ENCODE measurements around the gene CLRN1.

The CLRN1 gene

DNA sequence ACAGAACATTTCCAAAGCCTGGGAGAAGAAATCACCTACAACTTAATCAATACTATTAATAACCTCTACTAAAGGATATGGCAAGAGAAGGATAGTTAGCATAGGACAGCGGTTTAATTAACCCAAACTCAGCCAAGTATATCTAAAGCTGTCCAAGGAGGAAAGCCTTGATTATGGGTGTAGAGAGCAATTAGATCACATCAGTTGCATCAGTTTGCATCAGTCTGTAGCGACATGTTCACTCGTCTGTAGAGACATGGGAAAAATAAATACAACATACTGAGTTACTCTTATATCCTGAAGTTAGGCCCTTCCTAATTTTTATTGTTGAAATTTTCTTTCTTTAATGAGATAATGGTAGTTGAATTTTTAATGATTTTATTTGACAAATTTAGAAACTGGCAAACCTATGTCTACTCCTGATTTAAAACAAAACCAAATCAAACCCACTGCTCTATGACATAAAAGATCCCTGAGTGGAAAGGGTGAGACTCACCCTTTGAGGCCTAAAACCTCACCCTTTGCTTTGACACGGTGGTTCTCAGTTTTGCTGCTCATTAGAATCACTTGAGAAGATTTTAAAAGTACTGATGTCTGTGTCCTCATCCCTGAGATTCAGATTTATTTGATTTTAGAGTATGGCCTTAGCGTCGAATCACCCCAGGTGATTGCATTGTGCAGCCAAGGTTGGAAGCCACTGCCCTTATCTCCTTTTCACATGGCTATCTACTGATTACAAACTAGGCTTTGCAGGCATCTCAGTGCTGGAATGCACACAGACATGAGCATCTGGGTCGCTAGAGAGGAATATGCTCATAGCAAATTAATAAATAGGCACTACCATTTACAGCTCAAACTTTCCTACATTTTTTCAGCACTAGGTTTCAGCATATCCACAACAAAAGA is 2.8 kb upstream of the CLRN1 start:
- Histone ChIP-seq H3K36me3 (ENCODE audit: insufficient read depth, low read depth, low read length) (no peaks in the 10 kb centered on the region), H3K4me1 (ENCODE audit: insufficient read depth, low read length) (peaks cover 41% of the 10 kb centered on the region), H3K9me3 (ENCODE audit: insufficient read depth, low read depth, low read length) (no peaks in the 10 kb centered on the region), H3K4me3 (ENCODE audit: low read length) (peak overlapping the region; percentile 20; the same call in 1 of the 2 replicates), H3K9ac (ENCODE audit: low read depth, low read length) (peak overlapping the region; percentile 49), H3K27me3 (ENCODE audit: insufficient read depth, low read length) (no peaks in the 10 kb centered on the region), H3K27ac (ENCODE audit: low read length) (no peak overlapping the region)

GRCh38 chr3:150970665-150971324 is 1.7 kb downstream of the CLRN1 start:
- Histone ChIP-seq H3K9ac (ENCODE audit: low read depth, low read length) (no peak overlapping the region), H3K4me1 (ENCODE audit: insufficient read depth, low read length) (peaks cover 28% of the 10 kb centered on the region), H3K27ac (ENCODE audit: low read length) (no peak overlapping the region), H3K27me3 (ENCODE audit: insufficient read depth, low read length) (no peaks in the 10 kb centered on the region), H3K4me3 (ENCODE audit: low read length) (peak overlapping the region; percentile 30; the same call in 1 of the 2 replicates), H3K36me3 (ENCODE audit: insufficient read depth, low read depth, low read length) (no peaks in the 10 kb centered on the region), H3K9me3 (ENCODE audit: insufficient read depth, low read depth, low read length) (no peaks in the 10 kb centered on the region)

DNA sequence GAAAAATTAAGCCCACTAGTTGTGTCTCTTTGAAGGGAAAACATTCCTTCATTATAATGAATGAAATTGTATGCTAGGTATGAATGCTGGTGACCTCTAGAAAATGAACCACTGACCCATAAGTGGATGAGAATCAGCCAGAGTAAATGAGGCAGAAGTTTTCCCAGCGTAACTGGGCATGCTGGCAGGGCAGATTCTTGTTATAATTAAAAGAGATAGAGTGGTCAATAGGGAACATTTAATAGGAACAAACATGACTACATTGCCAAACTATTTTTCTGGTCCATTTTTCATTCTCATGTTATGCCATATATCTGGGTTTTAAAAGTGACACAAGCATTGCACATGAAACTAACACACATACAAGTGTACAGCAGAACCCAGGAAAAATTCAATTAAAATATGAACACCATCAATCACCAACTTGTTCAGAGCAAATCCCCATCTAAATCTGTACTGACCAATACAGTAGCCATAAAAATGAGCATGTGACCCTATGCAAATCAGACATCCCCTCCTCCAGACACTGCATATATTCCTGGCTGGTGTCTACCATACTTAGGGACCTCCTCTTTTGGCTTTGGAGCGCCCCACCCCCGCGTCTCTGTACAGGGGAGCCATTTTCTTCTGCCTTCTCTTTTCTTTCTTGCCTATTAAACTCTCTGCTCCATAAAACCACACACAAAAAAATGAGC is 4.0 kb downstream of the CLRN1 start:
- H3K36me3 ChIP-seq (ENCODE audit: insufficient read depth, low read depth, low read length): no peaks in the 10 kb centered on the region
- peaks cover 19% of the 10 kb centered on the region for H3K4me1 ChIP-seq (ENCODE audit: insufficient read depth, low read length)
- no peak overlapping the region for H3K4me3 ChIP-seq (ENCODE audit: low read length)
- no peak overlapping the region for H3K27ac ChIP-seq (ENCODE audit: low read length)
- no peaks in the 10 kb centered on the region for H3K9me3 ChIP-seq (ENCODE audit: insufficient read depth, low read depth, low read length)
- H3K9ac ChIP-seq (ENCODE audit: low read depth, low read length): no peak overlapping the region
- H3K27me3 ChIP-seq (ENCODE audit: insufficient read depth, low read length): no peaks in the 10 kb centered on the region

- Histone ChIP-seq H3K36me3 (ENCODE audit: insufficient read depth, low read depth, low read length) (no peaks in the 10 kb centered on the region), H3K9me3 (ENCODE audit: insufficient read depth, low read depth, low read length) (no peaks in the 10 kb centered on the region), H3K27me3 (ENCODE audit: insufficient read depth, low read length) (no peaks in the 10 kb centered on the region)
Observed at GRCh38 chr3:150965436-150965835, 7.1 kb downstream of the CLRN1 start.

GRCh38 chr3:150961949-150962348 is 10.6 kb downstream of the CLRN1 start:
- H3K4me3 ChIP-seq (ENCODE audit: low read length): no peak overlapping the region
- H3K9ac ChIP-seq (ENCODE audit: low read depth, low read length): no peak overlapping the region
- H3K9me3 ChIP-seq (ENCODE audit: insufficient read depth, low read depth, low read length): no peaks in the 10 kb centered on the region
- no peaks in the 10 kb centered on the region for H3K27me3 ChIP-seq (ENCODE audit: insufficient read depth, low read length)
- no peaks in the 10 kb centered on the region for H3K36me3 ChIP-seq (ENCODE audit: insufficient read depth, low read depth, low read length)
- H3K27ac ChIP-seq (ENCODE audit: low read length): no peak overlapping the region
- H3K4me1 ChIP-seq (ENCODE audit: insufficient read depth, low read length): no peaks in the 10 kb centered on the region

More at GRCh38 chr3:150965436-150965835, 7.1 kb downstream of the CLRN1 start:
- H3K27ac ChIP-seq (ENCODE audit: low read length): no peak overlapping the region
- no peak overlapping the region for H3K9ac ChIP-seq (ENCODE audit: low read depth, low read length)
- H3K4me1 ChIP-seq (ENCODE audit: insufficient read depth, low read length): peaks cover 4% of the 10 kb centered on the region
- no peak overlapping the region for H3K4me3 ChIP-seq (ENCODE audit: low read length)

DNA sequence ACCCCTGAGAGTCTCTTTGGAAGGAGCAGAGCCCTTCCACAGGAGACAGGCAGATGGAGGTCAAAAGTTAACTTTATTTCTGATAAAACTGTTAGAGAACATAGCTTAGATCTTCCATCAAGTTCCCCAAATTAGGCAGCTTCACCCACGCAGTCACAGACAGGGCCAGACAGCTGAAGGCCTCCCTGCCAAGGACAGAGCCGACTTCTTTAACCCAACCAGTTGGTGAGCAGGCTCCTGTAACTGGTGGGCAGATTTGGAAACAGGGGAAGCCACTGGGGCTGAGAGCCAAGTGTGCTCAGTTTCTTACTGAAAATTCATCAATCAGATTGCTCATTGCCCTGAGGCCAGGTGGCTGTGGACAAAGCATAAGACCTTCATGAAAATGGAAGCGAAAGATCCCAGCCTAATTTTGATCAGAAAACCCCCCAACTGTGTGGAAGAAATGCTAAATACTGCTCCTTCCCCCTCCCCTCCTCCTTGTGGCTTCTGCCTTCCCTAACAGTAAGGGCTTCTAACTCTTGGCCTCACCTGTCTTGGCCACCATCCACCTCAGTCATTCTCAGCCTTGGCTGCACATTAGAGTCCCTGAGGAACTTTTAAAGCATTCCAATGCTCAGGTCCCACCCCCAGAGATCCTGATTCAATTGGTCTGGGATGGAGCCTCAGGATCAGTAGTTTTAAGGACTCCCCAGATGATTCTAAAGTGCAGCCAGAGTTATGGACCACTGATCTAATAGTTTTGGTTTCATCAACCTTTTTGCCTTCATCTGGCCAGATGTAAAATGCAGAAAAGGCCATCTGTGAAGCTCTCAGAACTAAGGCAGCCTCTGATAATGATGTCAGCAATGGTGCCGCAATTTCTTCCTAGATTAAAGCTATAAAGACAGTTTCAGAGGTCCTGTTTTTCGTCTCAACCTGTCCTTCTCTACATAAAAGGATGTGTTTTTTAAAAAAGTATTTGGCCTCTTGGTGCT is 11.5 kb downstream of the CLRN1 start:
- Histone ChIP-seq H3K9ac (ENCODE audit: low read depth, low read length) (no peak overlapping the region), H3K27ac (ENCODE audit: low read length) (no peak overlapping the region), H3K27me3 (ENCODE audit: insufficient read depth, low read length) (no peaks in the 10 kb centered on the region), H3K4me3 (ENCODE audit: low read length) (no peak overlapping the region), H3K4me1 (ENCODE audit: insufficient read depth, low read length) (no peaks in the 10 kb centered on the region), H3K9me3 (ENCODE audit: insufficient read depth, low read depth, low read length) (no peaks in the 10 kb centered on the region), H3K36me3 (ENCODE audit: insufficient read depth, low read depth, low read length) (no peaks in the 10 kb centered on the region)

GRCh38 chr3:150958683-150959082 is 13.8 kb downstream of the CLRN1 start:
- no peaks in the 10 kb centered on the region for H3K36me3 ChIP-seq (ENCODE audit: insufficient read depth, low read depth, low read length)
- H3K4me3 ChIP-seq (ENCODE audit: low read length): no peak overlapping the region
- H3K9me3 ChIP-seq (ENCODE audit: insufficient read depth, low read depth, low read length): no peaks in the 10 kb centered on the region
- no peak overlapping the region for H3K9ac ChIP-seq (ENCODE audit: low read depth, low read length)
- no peaks in the 10 kb centered on the region for H3K4me1 ChIP-seq (ENCODE audit: insufficient read depth, low read length)
- H3K27ac ChIP-seq (ENCODE audit: low read length): no peak overlapping the region
- H3K27me3 ChIP-seq (ENCODE audit: insufficient read depth, low read length): no peaks in the 10 kb centered on the region

GRCh38 chr3:150956376-150956775 is 16.2 kb downstream of the CLRN1 start:
- Histone ChIP-seq H3K4me1 (ENCODE audit: insufficient read depth, low read length) (no peaks in the 10 kb centered on the region), H3K9me3 (ENCODE audit: insufficient read depth, low read depth, low read length) (no peaks in the 10 kb centered on the region), H3K9ac (ENCODE audit: low read depth, low read length) (no peak overlapping the region), H3K27ac (ENCODE audit: low read length) (no peak overlapping the region), H3K27me3 (ENCODE audit: insufficient read depth, low read length) (no peaks in the 10 kb centered on the region), H3K4me3 (ENCODE audit: low read length) (no peak overlapping the region), H3K36me3 (ENCODE audit: insufficient read depth, low read depth, low read length) (no peaks in the 10 kb centered on the region)

GRCh38 chr3:150951923-150952322 is 20.6 kb downstream of the CLRN1 start:
- Histone ChIP-seq H3K36me3 (ENCODE audit: insufficient read depth, low read depth, low read length) (no peaks in the 10 kb centered on the region), H3K27ac (ENCODE audit: low read length) (no peak overlapping the region), H3K9me3 (ENCODE audit: insufficient read depth, low read depth, low read length) (no peaks in the 10 kb centered on the region), H3K4me3 (ENCODE audit: low read length) (no peak overlapping the region), H3K27me3 (ENCODE audit: insufficient read depth, low read length) (no peaks in the 10 kb centered on the region), H3K9ac (ENCODE audit: low read depth, low read length) (no peak overlapping the region), H3K4me1 (ENCODE audit: insufficient read depth, low read length) (no peaks in the 10 kb centered on the region)

DNA sequence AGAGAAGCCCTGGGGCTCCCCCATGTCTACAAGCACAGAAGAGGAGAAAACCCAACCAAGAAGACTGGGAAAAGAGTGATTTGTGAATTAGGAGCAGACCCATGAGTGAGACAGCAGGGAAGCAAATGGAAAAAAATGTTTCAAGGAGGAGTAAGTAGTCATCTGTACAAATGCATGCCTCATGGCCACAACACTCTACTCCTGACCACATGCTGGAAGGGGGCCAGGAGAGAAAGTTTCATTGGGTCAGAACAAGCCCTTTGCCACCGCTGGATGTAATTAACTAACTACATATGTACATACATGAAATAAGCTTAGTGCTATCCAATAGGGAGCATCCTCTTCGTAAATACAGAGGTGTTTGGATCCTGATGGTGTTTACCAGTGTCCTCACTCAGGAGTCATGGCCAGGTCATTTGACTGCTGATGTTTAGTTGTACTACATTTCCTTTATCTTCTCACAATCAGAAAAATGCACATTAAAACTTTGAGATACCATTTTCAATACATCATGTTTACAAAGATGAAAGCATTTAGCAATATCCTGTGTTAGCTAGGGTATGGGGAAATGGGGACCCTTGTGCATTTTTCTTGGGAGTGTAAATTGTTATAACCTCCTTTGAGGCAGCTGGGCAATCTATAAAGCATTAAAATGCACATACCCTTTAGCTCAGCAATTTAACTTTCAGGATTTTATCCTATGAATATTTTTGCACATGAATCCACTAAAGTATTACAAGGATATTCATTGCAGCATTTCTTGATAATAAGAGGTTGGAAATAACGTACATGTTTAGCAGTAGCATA is 27.1 kb downstream of the CLRN1 start:
- H3K4me3 ChIP-seq (ENCODE audit: low read length): no peak overlapping the region
- H3K36me3 ChIP-seq (ENCODE audit: insufficient read depth, low read depth, low read length): no peaks in the 10 kb centered on the region
- no peak overlapping the region for H3K9ac ChIP-seq (ENCODE audit: low read depth, low read length)
- H3K4me1 ChIP-seq (ENCODE audit: insufficient read depth, low read length): no peaks in the 10 kb centered on the region
- no peaks in the 10 kb centered on the region for H3K27me3 ChIP-seq (ENCODE audit: insufficient read depth, low read length)
- H3K27ac ChIP-seq (ENCODE audit: low read length): no peak overlapping the region
- no peaks in the 10 kb centered on the region for H3K9me3 ChIP-seq (ENCODE audit: insufficient read depth, low read depth, low read length)

Data from iPS-20b (cell line).